ENCODE measurements around the gene CRELD2. TPM values are rescaled to one million over a fixed set of nuclear protein-coding genes. Genes with fewer than 3 reads are reported as not detected.

CRELD2 gene
- polyA plus RNA-seq, 1 donor: 28.9 TPM

DNA sequence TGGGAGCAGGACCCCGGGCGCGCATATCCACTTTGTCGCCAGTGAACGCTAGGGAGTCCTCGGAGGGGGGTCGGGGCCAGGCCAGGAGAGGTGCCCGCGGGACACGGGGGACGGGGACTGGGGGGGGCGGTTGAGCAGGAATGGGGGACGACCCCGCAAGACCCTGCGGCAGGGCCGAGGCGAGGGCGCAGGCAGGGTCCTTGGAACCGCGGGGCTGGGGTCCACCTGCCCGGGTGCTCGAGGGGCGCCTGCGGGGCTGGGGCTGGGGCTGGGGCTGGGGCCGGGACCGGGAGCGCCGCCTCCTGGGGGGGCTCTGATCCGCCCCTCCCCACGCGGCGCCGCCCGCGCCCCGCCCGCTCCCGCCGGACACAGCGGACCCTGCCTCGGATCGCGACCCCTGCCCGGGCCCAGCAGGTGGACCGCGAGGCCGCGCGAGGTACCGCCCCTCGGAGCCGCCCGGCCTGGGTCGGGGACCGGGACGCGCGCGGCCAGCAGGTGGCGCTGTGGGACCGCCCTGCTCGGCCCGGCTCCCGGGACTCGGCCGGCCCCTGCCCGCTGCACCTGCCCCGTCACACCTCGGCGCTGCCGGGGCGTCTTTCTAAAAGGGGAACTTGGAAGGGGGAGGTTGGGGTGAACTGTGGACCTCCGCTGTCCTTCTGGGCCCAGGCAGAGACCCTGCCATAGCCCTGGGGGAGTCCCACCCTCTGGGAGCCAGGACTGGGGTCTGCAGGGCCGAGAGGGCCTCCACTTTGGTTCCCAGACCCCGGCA is 11.0 kb downstream of the CRELD2 start:
- Histone ChIP-seq H3K27me3 (ENCODE audit: control insufficient read depth, insufficient read depth, low read length) (peaks cover 9% of the 10 kb centered on the region), H3K27ac (ENCODE audit: low read length) (no peak overlapping the region), H3K4me3 (ENCODE audit: low read length) (no peak overlapping the region), H3K4me1 (ENCODE audit: control insufficient read depth, insufficient read depth, low read length) (peaks cover 10% of the 10 kb centered on the region), H3K36me3 (ENCODE audit: control insufficient read depth, insufficient read depth, low read length) (peaks cover 3% of the 10 kb centered on the region), H3K9me3 (ENCODE audit: control insufficient read depth, low read depth, low read length) (no peaks in the 10 kb centered on the region)
- DNase-seq: peak in 1 of 2 donors; percentile 44
- WGBS (ENCODE audit: insufficient coverage, low lambda C conversion rate): no CpG with 5 or more reads among the region's 75 CpGs

GRCh38 chr22:49929994-49930575 is 11.7 kb downstream of the CRELD2 start:
- no peaks in the 10 kb centered on the region for H3K9me3 ChIP-seq (ENCODE audit: control insufficient read depth, low read depth, low read length)
- H3K27me3 ChIP-seq (ENCODE audit: control insufficient read depth, insufficient read depth, low read length): peaks cover 9% of the 10 kb centered on the region
- peaks cover 15% of the 10 kb centered on the region for H3K4me1 ChIP-seq (ENCODE audit: control insufficient read depth, insufficient read depth, low read length)
- no peak overlapping the region for H3K4me3 ChIP-seq (ENCODE audit: low read length)
- DNase-seq: no peak
- peaks cover 3% of the 10 kb centered on the region for H3K36me3 ChIP-seq (ENCODE audit: control insufficient read depth, insufficient read depth, low read length)
- WGBS (ENCODE audit: insufficient coverage, low lambda C conversion rate): no CpG with 5 or more reads among the region's 21 CpGs
- H3K27ac ChIP-seq (ENCODE audit: low read length): no peak overlapping the region

GRCh38 chr22:49930596-49931412 is 12.4 kb downstream of the CRELD2 start:
- no CpG with 5 or more reads among the region's 14 CpGs for WGBS (ENCODE audit: insufficient coverage, low lambda C conversion rate)
- no peak overlapping the region for H3K4me3 ChIP-seq (ENCODE audit: low read length)
- peaks cover 15% of the 10 kb centered on the region for H3K4me1 ChIP-seq (ENCODE audit: control insufficient read depth, insufficient read depth, low read length)
- no peak overlapping the region for H3K27ac ChIP-seq (ENCODE audit: low read length)
- peaks cover 9% of the 10 kb centered on the region for H3K27me3 ChIP-seq (ENCODE audit: control insufficient read depth, insufficient read depth, low read length)
- DNase-seq: peak; percentile 60 to 73
- H3K9me3 ChIP-seq (ENCODE audit: control insufficient read depth, low read depth, low read length): no peaks in the 10 kb centered on the region
- H3K36me3 ChIP-seq (ENCODE audit: control insufficient read depth, insufficient read depth, low read length): no peaks in the 10 kb centered on the region

DNA sequence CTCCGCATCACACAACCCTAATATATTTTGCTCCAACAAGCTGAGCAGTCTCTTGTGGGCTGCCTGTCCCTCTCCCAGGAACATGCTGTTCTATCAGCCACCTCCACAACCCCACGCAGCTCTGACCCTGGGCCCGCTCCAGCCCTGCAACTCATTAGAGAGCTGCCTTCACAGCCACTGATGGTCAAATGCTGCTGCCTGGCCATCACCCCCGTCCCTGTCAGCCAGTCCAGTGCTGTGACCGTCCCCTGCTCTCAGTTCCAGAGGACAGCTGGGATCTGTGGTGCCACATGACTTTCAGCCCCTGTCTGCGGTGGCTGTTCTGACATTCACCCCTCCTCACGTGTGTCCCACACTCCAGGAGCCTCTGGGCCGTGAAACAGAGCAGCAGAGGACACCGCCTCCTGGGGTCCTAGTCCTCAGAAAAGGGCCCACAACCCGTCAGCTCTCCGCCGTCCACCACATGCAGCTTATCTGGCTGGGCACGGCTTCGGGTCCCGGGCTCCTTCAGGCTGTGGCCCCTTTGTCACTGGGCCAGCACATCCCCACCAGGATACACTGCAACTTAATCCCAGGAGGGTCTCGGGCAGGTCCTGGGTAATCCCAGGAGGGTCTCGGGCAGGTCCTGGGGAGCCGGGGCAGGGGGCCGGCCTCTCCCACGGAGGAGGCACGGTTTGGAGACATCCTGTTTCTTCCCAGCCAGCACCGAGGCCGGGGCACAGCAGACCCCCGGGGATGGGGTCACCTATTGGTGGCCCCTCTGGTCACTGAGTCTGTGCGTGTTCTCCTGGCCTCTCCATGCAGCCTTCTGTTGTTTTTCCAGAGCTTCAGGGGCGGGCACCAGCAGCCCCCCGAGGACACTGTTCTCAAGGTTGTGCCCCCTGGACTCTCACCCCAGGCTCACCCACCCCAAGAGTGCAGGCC is 15.1 kb downstream of the CRELD2 start:
- no peak for DNase-seq
- Histone ChIP-seq H3K27ac (ENCODE audit: low read length) (no peak overlapping the region), H3K9me3 (ENCODE audit: control insufficient read depth, low read depth, low read length) (no peaks in the 10 kb centered on the region), H3K4me1 (ENCODE audit: control insufficient read depth, insufficient read depth, low read length) (peaks cover 29% of the 10 kb centered on the region), H3K36me3 (ENCODE audit: control insufficient read depth, insufficient read depth, low read length) (no peaks in the 10 kb centered on the region), H3K27me3 (ENCODE audit: control insufficient read depth, insufficient read depth, low read length) (peaks cover 9% of the 10 kb centered on the region), H3K4me3 (ENCODE audit: low read length) (no peak overlapping the region)
- WGBS (ENCODE audit: insufficient coverage, low lambda C conversion rate): no CpG with 5 or more reads among the region's 27 CpGs

- peaks cover 29% of the 10 kb centered on the region for H3K4me1 ChIP-seq (ENCODE audit: control insufficient read depth, insufficient read depth, low read length)
- H3K27me3 ChIP-seq (ENCODE audit: control insufficient read depth, insufficient read depth, low read length): peaks cover 4% of the 10 kb centered on the region
- no CpG with 5 or more reads among the region's 24 CpGs for WGBS (ENCODE audit: insufficient coverage, low lambda C conversion rate)
- H3K9me3 ChIP-seq (ENCODE audit: control insufficient read depth, low read depth, low read length): no peaks in the 10 kb centered on the region
- no peak overlapping the region for H3K27ac ChIP-seq (ENCODE audit: low read length)
- peak in 1 of 2 donors; percentile 37 for DNase-seq
- H3K36me3 ChIP-seq (ENCODE audit: control insufficient read depth, insufficient read depth, low read length): no peaks in the 10 kb centered on the region
- H3K4me3 ChIP-seq (ENCODE audit: low read length): peak overlapping the region; percentile 11
These were observed 15.9 kb downstream of the CRELD2 start for GRCh38 chr22:49934160-49934890.

- peak overlapping the region; percentile 11 for H3K4me3 ChIP-seq (ENCODE audit: low read length)
These were observed 16.6 kb downstream of the CRELD2 start for GRCh38 chr22:49934891-49935557.

DNA sequence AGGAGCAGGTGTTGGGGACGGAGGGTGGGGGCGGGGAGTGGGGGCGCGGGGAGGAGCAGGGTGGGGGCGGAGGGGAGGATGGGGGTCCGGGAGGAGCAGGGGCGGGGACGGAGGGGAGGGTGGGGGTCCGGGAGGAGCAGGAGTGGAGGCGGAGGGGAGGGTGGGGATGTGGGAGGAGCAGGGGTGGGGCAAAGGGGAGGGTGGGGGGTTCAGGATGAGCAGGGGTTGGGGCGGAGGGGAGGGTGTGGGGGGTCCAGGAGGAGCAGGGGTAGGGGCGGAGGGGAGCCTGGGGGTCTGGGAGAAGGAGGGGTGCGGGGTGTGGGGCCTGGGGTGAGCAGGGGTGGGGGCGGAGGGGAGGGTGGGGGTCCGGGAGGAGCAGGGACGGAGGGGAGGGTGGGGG is 17.1 kb downstream of the CRELD2 start:
- Histone ChIP-seq H3K36me3 (ENCODE audit: control insufficient read depth, insufficient read depth, low read length) (no peaks in the 10 kb centered on the region), H3K27me3 (ENCODE audit: control insufficient read depth, insufficient read depth, low read length) (no peaks in the 10 kb centered on the region), H3K9me3 (ENCODE audit: control insufficient read depth, low read depth, low read length) (no peaks in the 10 kb centered on the region), H3K27ac (ENCODE audit: low read length) (no peak overlapping the region), H3K4me3 (ENCODE audit: low read length) (no peak overlapping the region), H3K4me1 (ENCODE audit: control insufficient read depth, insufficient read depth, low read length) (peaks cover 24% of the 10 kb centered on the region)
- WGBS (ENCODE audit: insufficient coverage, low lambda C conversion rate): no CpG with 5 or more reads among the region's 16 CpGs
- DNase-seq: no peak

More at GRCh38 chr22:49934891-49935557, 16.6 kb downstream of the CRELD2 start:
- Histone ChIP-seq H3K36me3 (ENCODE audit: control insufficient read depth, insufficient read depth, low read length) (no peaks in the 10 kb centered on the region), H3K4me1 (ENCODE audit: control insufficient read depth, insufficient read depth, low read length) (peaks cover 24% of the 10 kb centered on the region), H3K27me3 (ENCODE audit: control insufficient read depth, insufficient read depth, low read length) (peaks cover under 1% of the 10 kb centered on the region), H3K9me3 (ENCODE audit: control insufficient read depth, low read depth, low read length) (no peaks in the 10 kb centered on the region), H3K27ac (ENCODE audit: low read length) (no peak overlapping the region)
- peak in 1 of 2 donors; percentile 65 for DNase-seq
- WGBS (ENCODE audit: insufficient coverage, low lambda C conversion rate): no CpG with 5 or more reads among the region's 56 CpGs

GRCh38 chr22:49936018-49936972 is 17.9 kb downstream of the CRELD2 start:
- peak; percentile 80 to 85 for DNase-seq
- peaks cover 21% of the 10 kb centered on the region for H3K4me1 ChIP-seq (ENCODE audit: control insufficient read depth, insufficient read depth, low read length)
- no peaks in the 10 kb centered on the region for H3K27me3 ChIP-seq (ENCODE audit: control insufficient read depth, insufficient read depth, low read length)
- H3K27ac ChIP-seq (ENCODE audit: low read length): peak overlapping the region; percentile 48
- WGBS (ENCODE audit: insufficient coverage, low lambda C conversion rate): no CpG with 5 or more reads among the region's 52 CpGs
- H3K9me3 ChIP-seq (ENCODE audit: control insufficient read depth, low read depth, low read length): no peaks in the 10 kb centered on the region
- H3K4me3 ChIP-seq (ENCODE audit: low read length): peak overlapping the region; percentile 35
- H3K36me3 ChIP-seq (ENCODE audit: control insufficient read depth, insufficient read depth, low read length): no peaks in the 10 kb centered on the region
